SU-DHL-6 (cell line): Measurements from ENCODE around the gene PPIL4.

Experiments
- CTCF ChIP-seq: fragments of 200-600 bp; sonication (generic); IDR thresholded peaks from one replicate; pipeline ENCODE4 v1.5.1; 2017; ENCODE audit warnings: antibody characterized with exemption, mild to moderate bottlenecking, low read length, moderate library complexity; ENCODE audit not compliant: insufficient read depth, poor library complexity, severe bottlenecking
- EZH2phosphoT487 ChIP-seq: fragments of 200-600 bp; sonication (generic), shearing (Covaris generic); conservative IDR thresholded peaks from 2 replicates; pipeline ENCODE4 v1.6.1; 2018; ENCODE audit warnings: mild to moderate bottlenecking, antibody characterized with exemption, low read length, moderate library complexity, mixed read lengths

DNA sequence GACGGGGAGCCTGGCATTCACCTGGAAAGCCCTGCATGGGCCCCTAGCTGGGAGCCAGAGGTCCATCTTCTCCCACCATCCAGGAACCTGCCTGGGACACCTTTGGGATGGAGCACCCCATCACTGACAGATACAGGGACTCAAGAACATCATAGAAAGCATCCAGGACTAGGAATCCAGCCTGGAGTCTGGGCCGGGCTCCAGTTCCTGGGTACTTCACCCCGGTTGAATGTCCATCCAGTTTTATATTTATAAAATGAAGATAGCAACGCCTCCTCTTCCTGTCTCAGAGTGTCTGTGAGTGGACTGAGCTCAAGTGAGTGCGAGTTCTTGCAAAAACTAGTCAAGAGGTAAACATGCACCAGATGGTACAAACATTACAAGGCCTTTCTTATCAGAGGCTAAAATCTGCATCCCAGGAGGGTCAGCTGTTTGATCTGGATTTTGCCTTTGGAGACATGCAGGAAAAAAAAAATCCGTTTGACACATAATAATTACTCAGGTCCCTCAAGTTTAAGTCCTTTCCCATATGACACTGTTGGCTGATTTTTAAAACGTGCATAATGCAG lies 88.4 kb downstream of the PPIL4 start:
- TF ChIP-seq CTCF (no peak), EZH2phosphoT487 (no peak)
